Smooth muscle cell (in vitro differentiated cells): ENCODE data around the gene NUCB1. TPM values are rescaled to one million over a fixed set of nuclear protein-coding genes. Genes with fewer than 3 reads are reported as not detected.

Source experiments
- DNase-seq: peaks from one replicate; lab custom pipeline; 2025; ENCODE audit not compliant: unreplicated experiment; lab: John Stamatoyannopoulos, UW
- H2AFZ ChIP-seq: fragments of 200-600 bp; sonication (generic); 2 replicates; pipeline ENCODE4 v1.6.0; 2016; ENCODE audit warnings: antibody characterized with exemption, low read depth, mild to moderate bottlenecking
- H3F3A ChIP-seq: fragments of 200-600 bp; sonication (generic); 2 replicates; pipeline ENCODE4 v1.6.0; 2017; ENCODE audit warnings: antibody characterized with exemption, low read depth
- H3K27ac ChIP-seq: fragments of 200-600 bp; sonication (generic); 2 replicates; pipeline ENCODE4 v1.5.1; 2016; ENCODE audit warnings: low read depth, mild to moderate bottlenecking
- H3K27me3 ChIP-seq: fragments of 200-600 bp; sonication (generic); 2 replicates; pipeline ENCODE4 v1.6.1; 2016; ENCODE audit warnings: low read depth, mild to moderate bottlenecking
- H3K36me3 ChIP-seq: fragments of 200-600 bp; sonication (generic); 2 replicates; pipeline ENCODE4 v1.5.1; 2016; ENCODE audit warnings: low read depth
- H3K4me1 ChIP-seq: fragments of 200-600 bp; sonication (generic); 2 replicates; pipeline ENCODE4 v1.5.1; 2016; ENCODE audit warnings: low read depth
- H3K4me2 ChIP-seq: fragments of 200-600 bp; sonication (generic); 2 replicates; pipeline ENCODE4 v1.6.0; 2016; ENCODE audit warnings: mild to moderate bottlenecking
- H3K4me3 ChIP-seq: fragments of 200-600 bp; sonication (generic); 2 replicates; pipeline ENCODE4 v1.5.1; 2016; ENCODE audit warnings: mild to moderate bottlenecking
- H3K79me2 ChIP-seq: fragments of 200-600 bp; sonication (generic); 2 replicates; pipeline ENCODE4 v1.6.0; 2016; ENCODE audit warnings: low read depth, mild to moderate bottlenecking
- H3K9ac ChIP-seq: fragments of 200-600 bp; sonication (generic); 2 replicates; pipeline ENCODE4 v1.6.0; 2016; ENCODE audit warnings: low read depth
- H3K9me3 ChIP-seq: fragments of 200-600 bp; sonication (generic); replicated peaks from 2 replicates; pipeline ENCODE4 v1.5.1; 2016; ENCODE audit warnings: low read depth
- H4K20me1 ChIP-seq: fragments of 200-600 bp; sonication (generic); 2 replicates; pipeline ENCODE4 v1.6.0; 2016; ENCODE audit warnings: low read depth
- WGBS: methylation state at CpG from one replicate; pipeline ENCODE4 v1.1.7; 2016; ENCODE audit warnings: low lambda C conversion rate; 5-methylcytosine and 5-hydroxymethylcytosine counted together
- polyA plus RNA-seq: library from polyadenylated mRNA; unstranded; fragments of >200 nt; fragmentation: Nextera tagmentation; extraction: Ambion mirVana; gene quantifications from 2 replicates; pipeline ENCODE4 v1.2.1, GENCODE V29; 2016
- total RNA-seq: library from RNA; depleted of rRNA; stranded (reverse); fragments of >200 nt; gene quantifications from 2 replicates; pipeline ENCODE4 v1.2.3, GENCODE V29; 2014
- TF ChIP-seq, protein P1 (sequence below): fragments of 200-600 bp; sonication (generic); IDR thresholded peaks from 2 replicates; pipeline ENCODE4 v1.5.1; 2017; ENCODE audit warnings: borderline replicate concordance, mild to moderate bottlenecking, antibody characterized with exemption; ENCODE audit not compliant: insufficient read depth, poor library complexity, severe bottlenecking

Gene NUCB1
- total and polyA plus RNA-seq, 2 experiments from 2014 or later, result 146 to 329 TPM

- Histone ChIP-seq H3K4me2 (no peak overlapping the region), H3K27ac (no peak overlapping the region), H3K9ac (no peak overlapping the region), H3K79me2 (no peaks in the 10 kb centered on the region), H3F3A (no peaks in the 10 kb centered on the region), H3K36me3 (no peaks in the 10 kb centered on the region), H3K9me3 (no peaks in the 10 kb centered on the region), H3K4me1 (peaks cover 4% of the 10 kb centered on the region), H4K20me1 (no peaks in the 10 kb centered on the region), H3K27me3 (no peaks in the 10 kb centered on the region), H3K4me3 (no peak overlapping the region), H2AFZ (no peak overlapping the region)
- WGBS, result 57% methylated on average over 6 of the region's 6 CpGs
- no peak for DNase-seq
- TF ChIP-seq, protein P1, sequence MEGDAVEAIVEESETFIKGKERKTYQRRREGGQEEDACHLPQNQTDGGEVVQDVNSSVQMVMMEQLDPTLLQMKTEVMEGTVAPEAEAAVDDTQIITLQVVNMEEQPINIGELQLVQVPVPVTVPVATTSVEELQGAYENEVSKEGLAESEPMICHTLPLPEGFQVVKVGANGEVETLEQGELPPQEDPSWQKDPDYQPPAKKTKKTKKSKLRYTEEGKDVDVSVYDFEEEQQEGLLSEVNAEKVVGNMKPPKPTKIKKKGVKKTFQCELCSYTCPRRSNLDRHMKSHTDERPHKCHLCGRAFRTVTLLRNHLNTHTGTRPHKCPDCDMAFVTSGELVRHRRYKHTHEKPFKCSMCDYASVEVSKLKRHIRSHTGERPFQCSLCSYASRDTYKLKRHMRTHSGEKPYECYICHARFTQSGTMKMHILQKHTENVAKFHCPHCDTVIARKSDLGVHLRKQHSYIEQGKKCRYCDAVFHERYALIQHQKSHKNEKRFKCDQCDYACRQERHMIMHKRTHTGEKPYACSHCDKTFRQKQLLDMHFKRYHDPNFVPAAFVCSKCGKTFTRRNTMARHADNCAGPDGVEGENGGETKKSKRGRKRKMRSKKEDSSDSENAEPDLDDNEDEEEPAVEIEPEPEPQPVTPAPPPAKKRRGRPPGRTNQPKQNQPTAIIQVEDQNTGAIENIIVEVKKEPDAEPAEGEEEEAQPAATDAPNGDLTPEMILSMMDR, result no peak
These were observed 43.2 kb upstream of the NUCB1 start for GRCh38 chr19:48856921-48857320.

GRCh38 chr19:48858984-48859710, 41.0 kb upstream of the NUCB1 start:
- Histone ChIP-seq H3K9ac (no peak overlapping the region), H3K4me1 (peaks cover 4% of the 10 kb centered on the region), H3K9me3 (no peaks in the 10 kb centered on the region), H2AFZ (no peak overlapping the region), H3K36me3 (no peaks in the 10 kb centered on the region), H3K27ac (no peak overlapping the region), H3K27me3 (no peaks in the 10 kb centered on the region), H3K4me2 (no peak overlapping the region), H3K79me2 (no peaks in the 10 kb centered on the region), H3F3A (no peaks in the 10 kb centered on the region), H3K4me3 (no peak overlapping the region), H4K20me1 (no peaks in the 10 kb centered on the region)
- 91% methylated on average over 25 of the region's 34 CpGs for WGBS
- TF ChIP-seq, protein P1, result no peak
- no peak for DNase-seq

DNA sequence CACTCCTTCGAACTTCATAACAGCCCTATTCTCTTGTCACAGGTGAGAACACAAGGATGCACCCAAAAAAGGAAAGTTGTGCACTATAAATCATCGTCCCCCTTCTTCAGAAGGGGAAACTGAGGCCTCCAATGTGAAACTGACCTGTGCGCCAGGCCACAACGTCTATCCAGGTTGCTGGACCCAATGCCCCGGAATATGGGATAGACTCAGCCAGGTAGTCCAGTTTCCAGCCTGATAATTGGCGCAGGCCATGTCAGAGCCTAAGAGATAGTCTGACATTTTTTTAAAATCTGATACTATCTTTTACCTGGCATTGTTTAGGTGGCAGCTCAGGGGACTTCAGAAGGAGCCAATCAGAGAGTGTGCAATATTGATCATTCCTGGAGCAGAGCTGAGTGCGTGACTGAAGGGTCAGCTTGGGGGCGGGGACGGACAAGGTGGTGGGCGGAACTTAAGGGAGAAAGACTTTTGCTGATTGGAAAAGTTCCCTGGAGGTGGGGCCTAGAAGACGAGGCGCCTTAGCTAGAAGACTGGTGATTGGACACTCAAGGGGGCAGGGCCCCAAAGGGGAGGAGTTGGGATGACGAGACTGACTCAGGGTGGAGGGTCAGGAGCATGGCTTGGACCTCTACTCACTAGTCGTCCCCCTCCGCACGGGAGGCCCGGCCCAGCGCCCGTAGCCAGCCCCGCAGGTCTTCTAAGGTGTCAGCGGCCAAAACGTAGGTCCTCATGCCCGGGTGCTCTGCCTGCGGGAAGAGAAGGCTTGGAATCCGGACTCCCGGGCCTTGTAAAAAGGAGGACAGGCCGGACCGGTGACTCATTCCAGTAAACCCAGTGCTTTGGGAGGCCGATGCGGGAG, 40.2 kb upstream of the NUCB1 start:
- TF ChIP-seq, protein P1, result no peak
- WGBS, result 90% methylated on average over 30 of the region's 30 CpGs
- Histone ChIP-seq H2AFZ (no peak overlapping the region), H3K4me3 (no peak overlapping the region), H3K4me2 (no peak overlapping the region), H3K9me3 (no peaks in the 10 kb centered on the region), H3F3A (no peaks in the 10 kb centered on the region), H4K20me1 (no peaks in the 10 kb centered on the region), H3K79me2 (no peaks in the 10 kb centered on the region), H3K36me3 (no peaks in the 10 kb centered on the region), H3K27me3 (no peaks in the 10 kb centered on the region), H3K27ac (no peak overlapping the region), H3K9ac (no peak overlapping the region), H3K4me1 (peaks cover 4% of the 10 kb centered on the region)
- no peak for DNase-seq
